OCI-LY7 (cell line): Measurements from ENCODE around the gene STIM2. TPM values are rescaled to one million over a fixed set of nuclear protein-coding genes. Genes with fewer than 3 reads are reported as not detected.
A peak's percentile ranks its signal among the peaks of the same experiment; 100 is the strongest.

ENCODE experiments used
- BruUV-seq: library from RNA; stranded (reverse); fragments of 400-500 nt; replicated peaks from 2 replicates; lab custom pipeline; 2021; lab: Mats Ljungman, UMichigan
- CTCF ChIA-PET: fragments of 300-600 bp; sonication (Branson Sonifier 250); formaldehyde crosslinking; loops from one replicate; lab custom pipeline; 2022; ENCODE audit warnings: antibody characterized with exemption; ENCODE audit not compliant: unreplicated experiment; lab: Charles Lee
- POLR2A ChIA-PET: fragments of 300-600 bp; sonication (Branson Sonifier 250); formaldehyde crosslinking; loops from one replicate; lab custom pipeline; 2022; ENCODE audit warnings: antibody characterized with exemption; lab: Charles Lee
- DNase-seq: peaks from one replicate; pipeline ENCODE4 v3.0.0-alpha.2; 2015; ENCODE audit warnings: low spot score
- H2AFZ ChIP-seq: fragments of 200-600 bp; sonication (generic), shearing (Covaris generic); 2 replicates; pipeline ENCODE4 v1.6.1; 2014; ENCODE audit warnings: mild to moderate bottlenecking, antibody characterized with exemption, low read length, moderate library complexity
- H3K27ac ChIP-seq: fragments of 200-600 bp; sonication (generic); 2 replicates; pipeline ENCODE4 v1.5.1; 2014; ENCODE audit warnings: mixed run types, low read depth, mild to moderate bottlenecking, moderate library complexity, low read length, inconsistent platforms; ENCODE audit not compliant: poor library complexity, severe bottlenecking
- H3K36me3 ChIP-seq: fragments of 200-600 bp; sonication (generic); 2 replicates; pipeline ENCODE4 v1.6.1; 2014; ENCODE audit warnings: mild to moderate bottlenecking, antibody characterized with exemption, low read length, moderate library complexity, mixed read lengths; ENCODE audit not compliant: insufficient read depth
- H3K4me1 ChIP-seq: fragments of 200-600 bp; sonication (generic); 2 replicates; pipeline ENCODE4 v1.5.1; 2014; ENCODE audit warnings: mild to moderate bottlenecking, low read length; ENCODE audit not compliant: insufficient read depth, poor library complexity, severe bottlenecking
- H3K4me2 ChIP-seq: fragments of 200-600 bp; sonication (generic); 2 replicates; pipeline ENCODE4 v1.6.1; 2014; ENCODE audit warnings: mild to moderate bottlenecking, low read length
- H3K4me3 ChIP-seq: fragments of 200-600 bp; sonication (generic); 2 replicates; pipeline ENCODE4 v1.5.1; 2014; ENCODE audit warnings: mild to moderate bottlenecking, low read depth, low read length; ENCODE audit not compliant: poor library complexity, severe bottlenecking
- H3K79me2 ChIP-seq: fragments of 200-600 bp; sonication (generic); 2 replicates; pipeline ENCODE4 v1.6.1; 2016; ENCODE audit warnings: low read depth, mild to moderate bottlenecking, low read length, moderate library complexity, mixed read lengths; ENCODE audit not compliant: insufficient read depth
- H3K9me2 ChIP-seq: fragments of 200-600 bp; sonication (generic); 2 replicates; pipeline ENCODE4 v1.6.1; 2016; ENCODE audit warnings: mild to moderate bottlenecking, low read length, mixed read lengths; ENCODE audit not compliant: insufficient read depth
- H3K9me3 ChIP-seq: fragments of 200-600 bp; sonication (generic); 2 replicates; pipeline ENCODE4 v1.6.1; 2014; ENCODE audit warnings: mild to moderate bottlenecking, mixed run types, low read length, mixed read lengths
- H4K20me1 ChIP-seq: fragments of 200-600 bp; sonication (generic); 2 replicates; pipeline ENCODE4 v1.6.1; 2014; ENCODE audit warnings: mild to moderate bottlenecking, antibody characterized with exemption, low read length, moderate library complexity, mixed read lengths; ENCODE audit not compliant: insufficient read depth
- EZH2phosphoT487 ChIP-seq: fragments of 200-600 bp; sonication (generic); IDR thresholded peaks from 2 replicates; pipeline ENCODE4 v1.6.1; 2018; ENCODE audit warnings: low read depth, borderline replicate concordance, mild to moderate bottlenecking, mixed run types, antibody characterized with exemption, low read length, moderate library complexity, mixed read lengths
- intact Hi-C: fragments of 100-400 bp; cut with micrococcal nuclease; formaldehyde crosslinking; loops from one replicate; pipeline ENCODE4 v1.10.0; 2022; ENCODE audit not compliant: unreplicated experiment
- total RNA-seq, 2 experiments: library from RNA; depleted of rRNA in 1 of 2; stranded (reverse); fragments of >200 nt in 1 of 2; shearing (Covaris generic) in 1 of 2; gene quantifications; 2 replicates each; pipeline ENCODE4 v1.2.3, GENCODE V29; 2014 to 2022
- TF ChIP-seq, protein P1 (sequence below): fragments of 200-600 bp; sonication (generic); conservative IDR thresholded peaks from 2 replicates; pipeline ENCODE4 v1.5.1; 2014; ENCODE audit warnings: mild to moderate bottlenecking, antibody characterized with exemption, low read length, moderate library complexity, mixed read lengths

Gene STIM2
- total RNA-seq, 2 experiments from 2014 or later = 108 to 309 TPM

DNA sequence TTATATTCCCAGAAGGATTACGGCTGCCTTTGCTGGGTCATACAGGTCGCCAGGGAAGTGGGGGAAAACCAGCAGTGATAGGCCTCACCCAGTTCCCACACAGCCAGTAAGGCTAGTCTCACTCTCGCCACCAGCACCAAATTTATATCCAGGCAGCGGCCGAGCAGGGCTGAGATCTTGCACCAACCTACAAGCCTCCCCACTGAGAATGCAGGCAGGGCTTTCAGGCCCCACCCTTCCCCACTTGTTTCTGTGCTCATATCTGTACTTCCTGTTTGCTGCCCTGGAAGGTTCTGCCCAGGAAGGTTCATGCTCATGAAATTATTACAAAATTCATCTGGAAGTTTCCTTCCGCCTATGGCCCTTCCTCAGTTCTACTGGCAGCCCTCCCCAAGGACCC, 179.7 kb downstream of the STIM2 start:
- H3K4me1 ChIP-seq = peaks cover 7% of the 10 kb centered on the region

DNA sequence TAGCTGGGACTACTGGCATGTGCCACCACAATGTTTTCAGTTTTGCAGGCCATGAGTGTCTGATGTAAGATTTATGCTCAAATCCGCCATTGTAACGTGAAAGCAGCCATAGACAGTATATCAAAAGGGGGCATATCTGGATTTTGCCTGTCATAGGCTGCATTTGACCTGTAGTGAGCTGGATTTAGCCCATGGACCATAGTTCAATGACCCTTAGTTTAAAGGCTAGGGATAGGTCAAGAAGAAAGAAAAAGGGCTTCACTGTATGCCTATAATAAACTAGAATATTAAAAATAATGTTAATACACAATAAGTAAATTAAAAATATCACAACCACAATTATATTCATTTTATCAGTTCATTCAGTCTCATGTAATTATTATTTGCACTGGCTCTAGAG, 181.8 kb downstream of the STIM2 start:
- intact Hi-C loops = no loop called here
- no peak for TF ChIP-seq EZH2phosphoT487
- TF ChIP-seq, protein P1, sequence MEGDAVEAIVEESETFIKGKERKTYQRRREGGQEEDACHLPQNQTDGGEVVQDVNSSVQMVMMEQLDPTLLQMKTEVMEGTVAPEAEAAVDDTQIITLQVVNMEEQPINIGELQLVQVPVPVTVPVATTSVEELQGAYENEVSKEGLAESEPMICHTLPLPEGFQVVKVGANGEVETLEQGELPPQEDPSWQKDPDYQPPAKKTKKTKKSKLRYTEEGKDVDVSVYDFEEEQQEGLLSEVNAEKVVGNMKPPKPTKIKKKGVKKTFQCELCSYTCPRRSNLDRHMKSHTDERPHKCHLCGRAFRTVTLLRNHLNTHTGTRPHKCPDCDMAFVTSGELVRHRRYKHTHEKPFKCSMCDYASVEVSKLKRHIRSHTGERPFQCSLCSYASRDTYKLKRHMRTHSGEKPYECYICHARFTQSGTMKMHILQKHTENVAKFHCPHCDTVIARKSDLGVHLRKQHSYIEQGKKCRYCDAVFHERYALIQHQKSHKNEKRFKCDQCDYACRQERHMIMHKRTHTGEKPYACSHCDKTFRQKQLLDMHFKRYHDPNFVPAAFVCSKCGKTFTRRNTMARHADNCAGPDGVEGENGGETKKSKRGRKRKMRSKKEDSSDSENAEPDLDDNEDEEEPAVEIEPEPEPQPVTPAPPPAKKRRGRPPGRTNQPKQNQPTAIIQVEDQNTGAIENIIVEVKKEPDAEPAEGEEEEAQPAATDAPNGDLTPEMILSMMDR = no peak

More for the DNA sequence above, 179.7 kb downstream of the STIM2 start:
- intact Hi-C loops = no loop called here
- Histone ChIP-seq H3K27ac (no peak overlapping the region), H3K4me2 (no peak overlapping the region), H3K36me3 (no peaks in the 10 kb centered on the region), H3K9me3 (peaks cover 13% of the 10 kb centered on the region), H3K9me2 (no peaks in the 10 kb centered on the region), H3K4me3 (no peak overlapping the region), H2AFZ (no peak overlapping the region; the same call in 1 of the 2 replicates), H4K20me1 (no peaks in the 10 kb centered on the region), H3K79me2 (no peaks in the 10 kb centered on the region)
- ChIA-PET CTCF (no interaction called here), POLR2A (interaction anchor here (0.8 kb wide), 1 partner anchor 9 kb away, joined by 3 read pairs; no protein-coding TSS in a partner anchor)
- TF ChIP-seq, protein P1 = no peak
- TF ChIP-seq EZH2phosphoT487 = no peak
- BruUV-seq = no TSS peak
- peak; percentile 28 for DNase-seq

DNA sequence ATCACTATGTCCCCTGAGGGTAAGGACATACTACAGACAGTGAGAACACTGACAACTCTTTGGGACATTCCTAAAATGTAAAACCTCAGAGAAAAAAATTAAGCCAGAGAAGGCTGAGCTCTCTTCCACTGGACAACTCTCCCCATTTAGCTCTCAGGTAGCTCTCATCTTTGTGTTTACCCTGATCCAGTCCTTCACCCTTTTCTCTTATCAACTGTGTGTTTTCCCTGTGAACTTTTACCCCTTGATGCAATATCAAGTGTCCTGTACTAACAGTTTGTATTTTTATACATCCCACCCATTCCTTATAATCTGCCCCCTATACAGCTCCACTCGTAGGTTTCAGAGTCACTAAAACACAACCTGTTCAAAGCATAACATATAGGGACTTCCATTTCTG, 182.6 kb downstream of the STIM2 start:
- Histone ChIP-seq H3K9me2 (no peaks in the 10 kb centered on the region), H3K79me2 (no peaks in the 10 kb centered on the region), H3K9me3 (peaks cover 13% of the 10 kb centered on the region), H3K27ac (no peak overlapping the region), H3K4me3 (no peak overlapping the region), H2AFZ (no peak overlapping the region), H3K4me1 (peaks cover 7% of the 10 kb centered on the region), H3K4me2 (no peak overlapping the region), H3K36me3 (no peaks in the 10 kb centered on the region), H4K20me1 (no peaks in the 10 kb centered on the region)
- no peak for DNase-seq
- BruUV-seq = no TSS peak
- ChIA-PET CTCF (no interaction called here), POLR2A (no interaction called here)
- TF ChIP-seq EZH2phosphoT487 = no peak
- TF ChIP-seq, protein P1 = no peak
- intact Hi-C loops = no loop called here

More for the DNA sequence above, 181.8 kb downstream of the STIM2 start:
- Histone ChIP-seq H3K36me3 (no peaks in the 10 kb centered on the region), H3K9me2 (no peaks in the 10 kb centered on the region), H4K20me1 (no peaks in the 10 kb centered on the region), H3K4me1 (peaks cover 7% of the 10 kb centered on the region), H3K27ac (no peak overlapping the region), H3K4me3 (no peak overlapping the region), H2AFZ (no peak overlapping the region), H3K79me2 (no peaks in the 10 kb centered on the region), H3K4me2 (no peak overlapping the region), H3K9me3 (peaks cover 13% of the 10 kb centered on the region)
- ChIA-PET CTCF (no interaction called here), POLR2A (no interaction called here)
- DNase-seq = no peak
- BruUV-seq = no TSS peak
